Measurements from ENCODE around the gene PHETA1.

Gene PHETA1

GRCh38 chr12:111327474-111327873 lies 41.4 kb downstream of the PHETA1 start:
- Histone ChIP-seq H3K36me3 (ENCODE audit: control insufficient read depth in 2 of 2, insufficient read depth in 2 of 2, low read length in 2 of 2) (no peaks in the 10 kb centered on the region), H3K27me3 (ENCODE audit: control insufficient read depth in 2 of 2, insufficient read depth in 2 of 2, low read length in 2 of 2) (no peaks in the 10 kb centered on the region), H3K27ac (ENCODE audit: low read depth in 2 of 2, low read length in 2 of 2) (no peak overlapping the region), H3K9me3 (ENCODE audit: control insufficient read depth in 2 of 2, low read length in 2 of 2) (no peaks in the 10 kb centered on the region), H3K4me3 (ENCODE audit: low read length in 2 of 2) (no peak overlapping the region), H3K9ac (ENCODE audit: low read depth in 1 of 2, low read length in 2 of 2) (no peak overlapping the region), H3K4me1 (ENCODE audit: control insufficient read depth in 2 of 2, insufficient read depth in 2 of 2, low read length in 2 of 2) (no peaks in the 10 kb centered on the region)

- H3K27ac ChIP-seq (ENCODE audit: low read depth in 2 of 2, low read length in 2 of 2) = no peak overlapping the region
- H3K4me1 ChIP-seq (ENCODE audit: control insufficient read depth in 2 of 2, insufficient read depth in 2 of 2, low read length in 2 of 2) = no peaks in the 10 kb centered on the region
- H3K4me3 ChIP-seq (ENCODE audit: low read length in 2 of 2) = no peak overlapping the region
- H3K9ac ChIP-seq (ENCODE audit: low read depth in 1 of 2, low read length in 2 of 2) = no peak overlapping the region
- no peaks in the 10 kb centered on the region for H3K9me3 ChIP-seq (ENCODE audit: control insufficient read depth in 2 of 2, low read length in 2 of 2)
- no peaks in the 10 kb centered on the region for H3K36me3 ChIP-seq (ENCODE audit: control insufficient read depth in 2 of 2, insufficient read depth in 2 of 2, low read length in 2 of 2)
- no peaks in the 10 kb centered on the region for H3K27me3 ChIP-seq (ENCODE audit: control insufficient read depth in 2 of 2, insufficient read depth in 2 of 2, low read length in 2 of 2)
Measured at GRCh38 chr12:111322336-111323250, 46.3 kb downstream of the PHETA1 start.

DNA sequence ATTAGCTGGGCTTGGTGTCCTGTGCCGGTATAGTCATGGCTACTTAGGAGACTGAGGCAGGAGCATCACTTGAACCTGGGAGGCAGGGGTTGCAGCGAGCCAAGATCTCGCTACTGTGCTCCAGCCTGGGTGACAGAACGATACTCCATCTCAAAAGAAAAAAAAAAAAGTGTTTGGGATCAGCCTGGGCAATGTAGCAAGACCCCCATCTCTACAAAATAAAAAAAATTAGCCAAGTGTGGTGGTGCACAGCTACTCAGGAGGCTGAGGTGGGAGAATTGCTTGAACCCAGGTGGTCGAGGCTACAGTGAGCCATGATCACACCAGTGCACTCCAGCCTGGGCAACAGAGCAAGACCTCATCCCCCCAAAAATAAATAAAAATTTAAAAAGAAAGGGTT lies 47.6 kb downstream of the PHETA1 start:
- Histone ChIP-seq H3K9me3 (ENCODE audit: control insufficient read depth in 2 of 2, low read length in 2 of 2) (no peaks in the 10 kb centered on the region), H3K9ac (ENCODE audit: low read depth in 1 of 2, low read length in 2 of 2) (no peak overlapping the region)

DNA sequence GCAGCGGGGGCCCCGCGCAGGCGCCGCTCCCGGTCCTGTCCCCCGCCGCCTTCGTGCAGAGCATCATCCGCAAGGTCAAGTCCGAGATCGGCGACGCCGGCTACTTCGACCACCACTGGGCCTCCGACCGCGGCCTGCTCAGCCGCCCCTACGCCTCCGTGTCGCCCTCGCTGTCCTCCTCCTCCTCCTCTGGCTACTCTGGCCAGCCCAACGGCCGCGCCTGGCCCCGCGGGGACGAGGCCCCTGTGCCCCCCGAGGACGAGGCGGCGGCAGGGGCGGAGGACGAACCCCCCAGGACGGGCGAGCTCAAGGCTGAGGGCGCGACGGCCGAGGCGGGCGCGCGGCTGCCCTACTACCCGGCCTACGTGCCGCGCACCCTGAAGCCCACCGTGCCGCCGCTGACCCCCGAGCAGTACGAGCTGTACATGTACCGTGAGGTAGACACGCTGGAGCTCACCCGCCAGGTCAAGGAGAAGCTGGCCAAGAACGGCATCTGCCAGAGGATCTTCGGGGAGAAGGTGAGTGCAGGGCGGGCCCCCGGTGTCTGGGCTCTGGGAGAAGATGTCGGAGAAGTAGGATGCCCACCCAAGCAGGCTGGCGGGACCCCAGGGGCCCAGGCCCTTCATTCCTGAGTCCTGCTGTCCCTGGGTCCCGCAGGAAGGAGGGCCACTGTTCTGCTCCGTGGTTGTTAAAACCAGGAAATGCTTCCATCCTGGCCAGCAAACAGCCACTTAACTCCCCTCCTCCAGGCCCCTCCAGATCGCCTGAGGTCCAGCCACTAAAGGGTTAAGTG lies 48.4 kb downstream of the PHETA1 start:
- Histone ChIP-seq H3K4me3 (ENCODE audit: low read length in 2 of 2) (no peak overlapping the region), H3K36me3 (ENCODE audit: control insufficient read depth in 2 of 2, insufficient read depth in 2 of 2, low read length in 2 of 2) (no peaks in the 10 kb centered on the region), H3K4me1 (ENCODE audit: control insufficient read depth in 2 of 2, insufficient read depth in 2 of 2, low read length in 2 of 2) (no peaks in the 10 kb centered on the region), H3K9ac (ENCODE audit: low read depth in 1 of 2, low read length in 2 of 2) (no peak overlapping the region), H3K27me3 (ENCODE audit: control insufficient read depth in 2 of 2, insufficient read depth in 2 of 2, low read length in 2 of 2) (no peaks in the 10 kb centered on the region), H3K27ac (ENCODE audit: low read depth in 2 of 2, low read length in 2 of 2) (no peak overlapping the region), H3K9me3 (ENCODE audit: control insufficient read depth in 2 of 2, low read length in 2 of 2) (no peaks in the 10 kb centered on the region)

More for the DNA sequence above, 47.6 kb downstream of the PHETA1 start:
- Histone ChIP-seq H3K27me3 (ENCODE audit: control insufficient read depth in 2 of 2, insufficient read depth in 2 of 2, low read length in 2 of 2) (no peaks in the 10 kb centered on the region), H3K36me3 (ENCODE audit: control insufficient read depth in 2 of 2, insufficient read depth in 2 of 2, low read length in 2 of 2) (no peaks in the 10 kb centered on the region), H3K27ac (ENCODE audit: low read depth in 2 of 2, low read length in 2 of 2) (no peak overlapping the region), H3K4me3 (ENCODE audit: low read length in 2 of 2) (no peak overlapping the region), H3K4me1 (ENCODE audit: control insufficient read depth in 2 of 2, insufficient read depth in 2 of 2, low read length in 2 of 2) (no peaks in the 10 kb centered on the region)

DNA sequence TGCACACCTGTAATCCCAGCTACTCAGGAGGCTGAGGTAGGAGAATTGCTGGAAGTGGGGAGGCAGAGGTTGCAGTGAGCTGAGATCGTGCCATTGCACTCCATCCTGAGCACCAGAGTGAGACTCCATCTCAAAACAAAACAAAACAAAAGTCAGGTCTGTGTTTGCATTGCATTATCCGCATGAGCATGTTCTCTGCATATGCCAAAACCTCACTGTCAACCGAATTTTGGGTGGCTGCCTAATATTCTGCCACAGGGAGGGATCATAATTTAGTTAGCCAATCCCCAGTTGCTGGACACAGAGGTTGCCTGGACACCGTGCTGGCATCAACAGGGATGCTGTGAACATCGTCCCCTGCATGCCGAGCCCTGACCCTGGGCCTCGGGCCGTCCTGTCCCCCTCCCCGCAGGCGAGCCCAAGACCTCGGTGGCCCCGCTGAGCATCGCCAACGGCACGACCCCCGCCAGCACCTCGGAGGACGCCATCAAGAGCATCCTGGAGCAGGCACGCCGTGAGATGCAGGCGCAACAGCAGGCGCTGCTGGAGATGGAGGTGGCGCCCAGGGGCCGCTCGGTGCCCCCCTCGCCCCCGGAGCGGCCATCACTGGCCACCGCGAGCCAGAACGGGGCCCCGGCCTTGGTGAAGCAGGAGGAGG lies 49.2 kb downstream of the PHETA1 start:
- H3K9me3 ChIP-seq (ENCODE audit: control insufficient read depth in 2 of 2, low read length in 2 of 2) = no peaks in the 10 kb centered on the region
- H3K4me3 ChIP-seq (ENCODE audit: low read length in 2 of 2) = no peak overlapping the region
- no peak overlapping the region for H3K9ac ChIP-seq (ENCODE audit: low read depth in 1 of 2, low read length in 2 of 2)
- no peaks in the 10 kb centered on the region for H3K27me3 ChIP-seq (ENCODE audit: control insufficient read depth in 2 of 2, insufficient read depth in 2 of 2, low read length in 2 of 2)
- no peaks in the 10 kb centered on the region for H3K4me1 ChIP-seq (ENCODE audit: control insufficient read depth in 2 of 2, insufficient read depth in 2 of 2, low read length in 2 of 2)
- H3K27ac ChIP-seq (ENCODE audit: low read depth in 2 of 2, low read length in 2 of 2) = no peak overlapping the region
- no peaks in the 10 kb centered on the region for H3K36me3 ChIP-seq (ENCODE audit: control insufficient read depth in 2 of 2, insufficient read depth in 2 of 2, low read length in 2 of 2)

DNA sequence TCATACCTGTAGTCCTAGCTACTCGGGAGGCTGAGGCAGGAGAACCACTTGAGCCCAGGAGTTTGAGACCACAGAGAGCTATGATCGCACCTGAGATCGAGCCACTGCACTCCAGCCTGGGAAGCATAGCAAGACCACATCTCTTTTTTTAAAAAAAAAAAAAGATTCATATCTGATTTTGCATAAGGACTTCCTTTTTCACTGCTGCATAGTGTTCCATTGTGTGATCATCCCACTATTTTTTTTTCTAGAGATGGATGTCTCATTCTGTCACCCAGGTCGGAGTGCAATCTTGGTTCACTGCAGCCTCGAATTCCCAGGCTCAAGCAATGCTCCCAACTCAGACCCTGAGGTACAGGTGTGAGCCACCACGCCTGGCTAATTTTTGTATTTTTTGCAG lies 50.4 kb downstream of the PHETA1 start:
- no peaks in the 10 kb centered on the region for H3K36me3 ChIP-seq (ENCODE audit: control insufficient read depth in 2 of 2, insufficient read depth in 2 of 2, low read length in 2 of 2)
- H3K4me1 ChIP-seq (ENCODE audit: control insufficient read depth in 2 of 2, insufficient read depth in 2 of 2, low read length in 2 of 2) = no peaks in the 10 kb centered on the region
- no peak overlapping the region for H3K27ac ChIP-seq (ENCODE audit: low read depth in 2 of 2, low read length in 2 of 2)
- no peak overlapping the region for H3K4me3 ChIP-seq (ENCODE audit: low read length in 2 of 2)
- no peak overlapping the region for H3K9ac ChIP-seq (ENCODE audit: low read depth in 1 of 2, low read length in 2 of 2)
- H3K27me3 ChIP-seq (ENCODE audit: control insufficient read depth in 2 of 2, insufficient read depth in 2 of 2, low read length in 2 of 2) = no peaks in the 10 kb centered on the region
- H3K9me3 ChIP-seq (ENCODE audit: control insufficient read depth in 2 of 2, low read length in 2 of 2) = no peaks in the 10 kb centered on the region

DNA sequence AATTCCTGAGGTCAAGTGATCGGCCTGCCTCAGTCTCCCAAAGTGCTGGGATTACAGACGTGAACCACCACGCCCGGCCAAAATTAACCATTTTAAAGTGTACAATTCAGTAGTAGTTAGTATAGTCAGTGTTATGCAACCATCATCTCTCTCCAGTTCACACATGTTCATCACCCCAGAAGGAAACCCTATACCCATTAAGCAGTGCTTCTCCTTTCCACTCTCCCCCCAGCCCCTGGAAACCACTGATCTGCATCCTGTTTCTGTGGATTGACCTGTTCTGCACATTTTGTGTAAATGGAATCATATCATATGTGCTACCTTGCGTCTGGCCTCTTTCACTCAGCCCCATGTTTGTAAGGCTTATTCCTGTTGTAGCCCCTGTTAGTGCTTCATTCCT lies 52.2 kb downstream of the PHETA1 start:
- H3K9me3 ChIP-seq (ENCODE audit: control insufficient read depth in 2 of 2, low read length in 2 of 2) = no peaks in the 10 kb centered on the region
- H3K4me3 ChIP-seq (ENCODE audit: low read length in 2 of 2) = no peak overlapping the region
- no peak overlapping the region for H3K9ac ChIP-seq (ENCODE audit: low read depth in 1 of 2, low read length in 2 of 2)
- H3K27ac ChIP-seq (ENCODE audit: low read depth in 2 of 2, low read length in 2 of 2) = no peak overlapping the region
- H3K4me1 ChIP-seq (ENCODE audit: control insufficient read depth in 2 of 2, insufficient read depth in 2 of 2, low read length in 2 of 2) = no peaks in the 10 kb centered on the region
- H3K27me3 ChIP-seq (ENCODE audit: control insufficient read depth in 2 of 2, insufficient read depth in 2 of 2, low read length in 2 of 2) = no peaks in the 10 kb centered on the region
- H3K36me3 ChIP-seq (ENCODE audit: control insufficient read depth in 2 of 2, insufficient read depth in 2 of 2, low read length in 2 of 2) = no peaks in the 10 kb centered on the region

GRCh38 chr12:111314953-111315539 lies 53.8 kb downstream of the PHETA1 start:
- Histone ChIP-seq H3K9me3 (ENCODE audit: control insufficient read depth in 2 of 2, low read length in 2 of 2) (no peaks in the 10 kb centered on the region), H3K9ac (ENCODE audit: low read depth in 1 of 2, low read length in 2 of 2) (no peak overlapping the region), H3K36me3 (ENCODE audit: control insufficient read depth in 2 of 2, insufficient read depth in 2 of 2, low read length in 2 of 2) (no peaks in the 10 kb centered on the region), H3K27ac (ENCODE audit: low read depth in 2 of 2, low read length in 2 of 2) (no peak overlapping the region), H3K4me1 (ENCODE audit: control insufficient read depth in 2 of 2, insufficient read depth in 2 of 2, low read length in 2 of 2) (no peaks in the 10 kb centered on the region), H3K4me3 (ENCODE audit: low read length in 2 of 2) (no peak overlapping the region), H3K27me3 (ENCODE audit: control insufficient read depth in 2 of 2, insufficient read depth in 2 of 2, low read length in 2 of 2) (no peaks in the 10 kb centered on the region)

DNA sequence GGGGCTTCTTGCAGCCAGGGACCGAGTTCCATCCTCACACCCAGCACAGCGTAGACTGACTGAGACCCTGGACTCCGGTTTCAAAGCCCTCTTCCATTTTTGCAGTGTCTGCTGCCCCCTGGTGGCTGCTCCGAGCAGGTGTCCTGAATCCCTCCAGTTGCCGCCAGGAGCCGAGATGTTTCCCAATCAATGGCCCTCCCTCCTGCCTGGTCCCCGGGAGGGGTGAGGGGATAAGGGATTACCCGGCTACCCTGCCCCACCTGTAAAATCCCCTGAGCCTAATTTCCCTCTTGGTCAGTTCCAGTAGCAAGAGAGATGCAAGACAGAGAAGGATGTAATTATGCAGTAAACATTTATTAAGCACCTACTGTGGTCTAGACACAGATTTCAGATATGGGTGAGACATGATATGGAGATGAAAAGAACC lies 55.0 kb downstream of the PHETA1 start:
- no peak overlapping the region for H3K9ac ChIP-seq (ENCODE audit: low read depth in 1 of 2, low read length in 2 of 2)

More for the DNA sequence above, 55.0 kb downstream of the PHETA1 start:
- H3K9me3 ChIP-seq (ENCODE audit: control insufficient read depth in 2 of 2, low read length in 2 of 2) = no peaks in the 10 kb centered on the region
- H3K27me3 ChIP-seq (ENCODE audit: control insufficient read depth in 2 of 2, insufficient read depth in 2 of 2, low read length in 2 of 2) = no peaks in the 10 kb centered on the region
- no peak overlapping the region for H3K27ac ChIP-seq (ENCODE audit: low read depth in 2 of 2, low read length in 2 of 2)
- H3K4me1 ChIP-seq (ENCODE audit: control insufficient read depth in 2 of 2, insufficient read depth in 2 of 2, low read length in 2 of 2) = no peaks in the 10 kb centered on the region
- H3K36me3 ChIP-seq (ENCODE audit: control insufficient read depth in 2 of 2, insufficient read depth in 2 of 2, low read length in 2 of 2) = no peaks in the 10 kb centered on the region
- no peak overlapping the region for H3K4me3 ChIP-seq (ENCODE audit: low read length in 2 of 2)
